HCT116 (cell line): ENCODE data around the gene NUB1.
A peak's percentile ranks its signal among the peaks of the same experiment; 100 is the strongest.

Experiments used
- EGR1 ChIP-seq: IDR thresholded peaks from 2 replicates; pipeline ENCODE4 v1.6.1; 2012; ENCODE audit warnings: low read depth
- EZH2 ChIP-seq: fragments of 200-600 bp; sonication (generic); IDR thresholded peaks from 2 replicates; pipeline ENCODE4 v1.6.1; 2017; ENCODE audit warnings: antibody characterized with exemption, mixed run types
- POLR2A ChIP-seq: IDR thresholded peaks from 2 replicates; pipeline ENCODE4 v1.7.0; 2011; ENCODE audit warnings: borderline replicate concordance; ENCODE audit not compliant: insufficient read depth, insufficient read length; ENCODE audit errors: extremely low read depth
- TF ChIP-seq, protein P1 (sequence below): IDR thresholded peaks from 2 replicates; pipeline ENCODE4 v1.6.1; 2012; ENCODE audit warnings: low read depth
- TF ChIP-seq, protein P2 (sequence below), 3 experiments: fragments of 200-600 bp in 1 of 3; sonication (generic) in 1 of 3; IDR thresholded peaks in 2 of 3; conservative IDR thresholded peaks in 1 of 3; 2 replicates each; pipeline ENCODE4 v1.5.1; 2012 to 2017; ENCODE audit warnings: low read depth in 2 of 3, low read length in 2 of 3, antibody characterized with exemption in 1 of 3, borderline replicate concordance in 1 of 3, control low read depth in 1 of 3, mild to moderate bottlenecking in 1 of 3, mixed read lengths in 1 of 3, mixed run types in 1 of 3, moderate library complexity in 1 of 3; ENCODE audit not compliant: insufficient read depth in 1 of 3

DNA sequence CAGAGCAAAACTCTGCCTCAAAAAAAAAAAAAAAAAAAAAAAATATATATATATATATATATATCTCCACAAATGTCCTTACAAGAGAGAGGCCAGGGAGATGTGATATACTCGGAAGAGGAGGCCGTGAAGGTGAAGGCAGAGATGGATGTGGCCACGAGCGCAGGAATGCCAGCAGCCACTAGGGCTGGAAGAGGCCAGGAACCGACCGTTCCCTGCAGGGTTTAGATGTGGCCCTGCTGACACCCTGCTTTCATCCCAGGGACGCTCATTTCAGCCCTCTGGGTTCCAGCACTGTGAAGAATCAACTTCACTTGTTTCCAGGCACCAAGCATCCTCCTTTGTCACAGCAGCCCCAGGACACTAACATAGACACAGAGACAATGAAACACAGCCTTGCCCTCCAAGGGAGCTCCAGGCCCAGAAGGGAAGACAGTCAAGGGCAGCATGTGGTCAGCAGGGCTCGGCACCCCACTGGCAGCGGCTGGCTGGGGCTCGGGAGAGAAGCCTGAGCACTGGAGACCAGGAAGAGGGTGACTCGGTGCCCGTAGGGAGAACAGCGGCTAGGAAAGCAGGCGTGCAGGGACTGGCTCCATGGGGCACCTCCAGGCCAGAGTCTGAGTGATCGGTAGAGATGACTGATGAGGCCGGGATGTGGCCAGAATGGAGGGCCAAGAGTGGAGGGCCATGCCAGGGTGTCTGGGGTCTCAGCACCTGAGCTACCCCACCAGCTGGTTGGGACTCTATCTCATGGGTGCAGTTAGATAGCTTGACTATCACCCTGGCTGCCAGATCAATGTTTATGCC lies 60.6 kb downstream of the NUB1 start:
- TF ChIP-seq, protein P1, sequence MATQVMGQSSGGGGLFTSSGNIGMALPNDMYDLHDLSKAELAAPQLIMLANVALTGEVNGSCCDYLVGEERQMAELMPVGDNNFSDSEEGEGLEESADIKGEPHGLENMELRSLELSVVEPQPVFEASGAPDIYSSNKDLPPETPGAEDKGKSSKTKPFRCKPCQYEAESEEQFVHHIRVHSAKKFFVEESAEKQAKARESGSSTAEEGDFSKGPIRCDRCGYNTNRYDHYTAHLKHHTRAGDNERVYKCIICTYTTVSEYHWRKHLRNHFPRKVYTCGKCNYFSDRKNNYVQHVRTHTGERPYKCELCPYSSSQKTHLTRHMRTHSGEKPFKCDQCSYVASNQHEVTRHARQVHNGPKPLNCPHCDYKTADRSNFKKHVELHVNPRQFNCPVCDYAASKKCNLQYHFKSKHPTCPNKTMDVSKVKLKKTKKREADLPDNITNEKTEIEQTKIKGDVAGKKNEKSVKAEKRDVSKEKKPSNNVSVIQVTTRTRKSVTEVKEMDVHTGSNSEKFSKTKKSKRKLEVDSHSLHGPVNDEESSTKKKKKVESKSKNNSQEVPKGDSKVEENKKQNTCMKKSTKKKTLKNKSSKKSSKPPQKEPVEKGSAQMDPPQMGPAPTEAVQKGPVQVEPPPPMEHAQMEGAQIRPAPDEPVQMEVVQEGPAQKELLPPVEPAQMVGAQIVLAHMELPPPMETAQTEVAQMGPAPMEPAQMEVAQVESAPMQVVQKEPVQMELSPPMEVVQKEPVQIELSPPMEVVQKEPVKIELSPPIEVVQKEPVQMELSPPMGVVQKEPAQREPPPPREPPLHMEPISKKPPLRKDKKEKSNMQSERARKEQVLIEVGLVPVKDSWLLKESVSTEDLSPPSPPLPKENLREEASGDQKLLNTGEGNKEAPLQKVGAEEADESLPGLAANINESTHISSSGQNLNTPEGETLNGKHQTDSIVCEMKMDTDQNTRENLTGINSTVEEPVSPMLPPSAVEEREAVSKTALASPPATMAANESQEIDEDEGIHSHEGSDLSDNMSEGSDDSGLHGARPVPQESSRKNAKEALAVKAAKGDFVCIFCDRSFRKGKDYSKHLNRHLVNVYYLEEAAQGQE = no peak
- TF ChIP-seq POLR2A (no peak), EZH2 (no peak), EGR1 (no peak)
- TF ChIP-seq, protein P2, sequence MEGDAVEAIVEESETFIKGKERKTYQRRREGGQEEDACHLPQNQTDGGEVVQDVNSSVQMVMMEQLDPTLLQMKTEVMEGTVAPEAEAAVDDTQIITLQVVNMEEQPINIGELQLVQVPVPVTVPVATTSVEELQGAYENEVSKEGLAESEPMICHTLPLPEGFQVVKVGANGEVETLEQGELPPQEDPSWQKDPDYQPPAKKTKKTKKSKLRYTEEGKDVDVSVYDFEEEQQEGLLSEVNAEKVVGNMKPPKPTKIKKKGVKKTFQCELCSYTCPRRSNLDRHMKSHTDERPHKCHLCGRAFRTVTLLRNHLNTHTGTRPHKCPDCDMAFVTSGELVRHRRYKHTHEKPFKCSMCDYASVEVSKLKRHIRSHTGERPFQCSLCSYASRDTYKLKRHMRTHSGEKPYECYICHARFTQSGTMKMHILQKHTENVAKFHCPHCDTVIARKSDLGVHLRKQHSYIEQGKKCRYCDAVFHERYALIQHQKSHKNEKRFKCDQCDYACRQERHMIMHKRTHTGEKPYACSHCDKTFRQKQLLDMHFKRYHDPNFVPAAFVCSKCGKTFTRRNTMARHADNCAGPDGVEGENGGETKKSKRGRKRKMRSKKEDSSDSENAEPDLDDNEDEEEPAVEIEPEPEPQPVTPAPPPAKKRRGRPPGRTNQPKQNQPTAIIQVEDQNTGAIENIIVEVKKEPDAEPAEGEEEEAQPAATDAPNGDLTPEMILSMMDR (IDR thresholded peaks at IDR 0.05 in 2 of 3, conservative IDR thresholded peaks at IDR 0.05 in 1 of 3; ENCODE audit: borderline replicate concordance in 1 of 3, insufficient read depth in 1 of 3, low read depth in 2 of 3, low read length in 2 of 3) = peak in 2 of 3 experiments; percentile 12 to 24; a peak in 1 of 6 replicates
